Measurements from ENCODE around the gene ZSCAN20.

The ZSCAN20 gene

DNA sequence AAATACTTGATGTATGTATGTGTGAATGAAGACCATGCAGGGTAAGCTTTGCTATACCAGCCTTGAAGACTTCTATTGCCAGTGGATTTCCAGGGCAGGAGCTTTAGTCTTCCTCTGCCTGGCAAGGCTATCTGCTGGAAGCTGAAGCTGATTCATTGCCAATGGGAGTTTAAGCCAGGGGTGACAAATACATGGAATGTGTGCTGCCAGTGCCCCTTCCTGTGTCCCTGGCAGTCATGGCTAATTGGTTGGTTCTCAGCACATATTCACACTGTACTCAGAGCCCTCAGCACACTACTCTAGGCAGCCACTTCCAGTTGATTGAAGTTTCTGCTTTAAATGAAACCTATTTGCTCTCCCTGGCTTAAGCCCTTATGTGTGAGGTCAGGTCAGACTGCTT is 1.5 kb downstream of the ZSCAN20 start:
- peaks cover 2% of the 10 kb centered on the region for H3K36me3 ChIP-seq (ENCODE audit: control insufficient read depth, insufficient read depth, low read length)
- no peaks in the 10 kb centered on the region for H3K27me3 ChIP-seq (ENCODE audit: control insufficient read depth, insufficient read depth, low read length, poor library complexity, severe bottlenecking)
- H3K4me1 ChIP-seq (ENCODE audit: control insufficient read depth, insufficient read depth, low read length) = no peaks in the 10 kb centered on the region
- no peak overlapping the region for H3K27ac ChIP-seq (ENCODE audit: insufficient read depth, low read depth, low read length, poor library complexity, severe bottlenecking)
- H3K9me3 ChIP-seq (ENCODE audit: control insufficient read depth, low read length) = no peaks in the 10 kb centered on the region
- H3K4me3 ChIP-seq (ENCODE audit: insufficient read depth, low read depth, low read length) = no peak overlapping the region

DNA sequence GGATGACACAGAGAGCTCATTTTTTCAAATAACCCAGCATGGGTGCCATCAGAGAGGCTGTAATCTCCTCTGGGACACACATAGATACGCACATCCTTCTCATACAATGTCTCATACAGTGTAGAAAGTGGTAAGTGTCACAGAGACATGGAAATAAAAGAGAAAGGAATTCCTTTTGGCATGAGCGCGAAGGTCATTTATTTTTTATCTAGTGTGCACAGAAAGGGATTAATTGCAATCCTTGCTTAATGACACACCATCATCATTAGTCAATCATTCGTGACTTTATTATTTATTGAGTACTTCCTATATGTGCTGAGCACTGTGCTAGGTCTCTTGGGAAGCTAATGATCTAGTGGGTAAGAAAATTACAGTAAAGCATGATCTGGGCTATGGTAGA is 5.0 kb downstream of the ZSCAN20 start:
- Histone ChIP-seq H3K9me3 (ENCODE audit: control insufficient read depth, low read length) (no peaks in the 10 kb centered on the region), H3K4me1 (ENCODE audit: control insufficient read depth, insufficient read depth, low read length) (no peaks in the 10 kb centered on the region), H3K36me3 (ENCODE audit: control insufficient read depth, insufficient read depth, low read length) (peaks cover 6% of the 10 kb centered on the region), H3K27ac (ENCODE audit: insufficient read depth, low read depth, low read length, poor library complexity, severe bottlenecking) (no peak overlapping the region), H3K27me3 (ENCODE audit: control insufficient read depth, insufficient read depth, low read length, poor library complexity, severe bottlenecking) (no peaks in the 10 kb centered on the region), H3K4me3 (ENCODE audit: insufficient read depth, low read depth, low read length) (no peak overlapping the region)
- 100% methylated on average over 2 to 3 of the region's 4 CpGs for WGBS, 2 experiments

DNA sequence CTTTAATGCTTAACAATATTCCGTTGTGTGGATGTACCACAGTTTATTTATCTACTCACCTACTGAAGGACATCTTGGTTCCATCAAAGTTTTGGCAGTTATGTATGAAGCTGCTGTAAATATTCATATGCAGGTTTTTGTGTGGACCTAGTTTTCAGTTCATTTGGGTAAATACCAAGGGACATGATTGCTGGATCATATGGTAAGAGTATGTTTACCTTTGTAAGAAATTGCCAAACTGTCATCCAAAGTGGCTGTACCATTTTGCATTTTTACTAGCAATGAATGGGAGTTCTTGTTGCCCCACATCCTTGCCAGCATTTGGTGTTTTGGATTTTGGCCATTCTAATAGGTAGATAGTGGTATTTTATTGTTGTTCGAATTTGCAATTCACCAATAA is 10.0 kb downstream of the ZSCAN20 start:
- WGBS, 2 experiments = 100% methylated on average over 1 of the region's 2 CpGs; no CpG with 5 or more reads in 1 of the 2 experiments
- H3K4me3 ChIP-seq (ENCODE audit: insufficient read depth, low read depth, low read length) = no peak overlapping the region
- H3K27me3 ChIP-seq (ENCODE audit: control insufficient read depth, insufficient read depth, low read length, poor library complexity, severe bottlenecking) = no peaks in the 10 kb centered on the region
- H3K9me3 ChIP-seq (ENCODE audit: control insufficient read depth, low read length) = no peaks in the 10 kb centered on the region
- no peaks in the 10 kb centered on the region for H3K4me1 ChIP-seq (ENCODE audit: control insufficient read depth, insufficient read depth, low read length)
- H3K27ac ChIP-seq (ENCODE audit: insufficient read depth, low read depth, low read length, poor library complexity, severe bottlenecking) = no peak overlapping the region
- peaks cover 10% of the 10 kb centered on the region for H3K36me3 ChIP-seq (ENCODE audit: control insufficient read depth, insufficient read depth, low read length)

DNA sequence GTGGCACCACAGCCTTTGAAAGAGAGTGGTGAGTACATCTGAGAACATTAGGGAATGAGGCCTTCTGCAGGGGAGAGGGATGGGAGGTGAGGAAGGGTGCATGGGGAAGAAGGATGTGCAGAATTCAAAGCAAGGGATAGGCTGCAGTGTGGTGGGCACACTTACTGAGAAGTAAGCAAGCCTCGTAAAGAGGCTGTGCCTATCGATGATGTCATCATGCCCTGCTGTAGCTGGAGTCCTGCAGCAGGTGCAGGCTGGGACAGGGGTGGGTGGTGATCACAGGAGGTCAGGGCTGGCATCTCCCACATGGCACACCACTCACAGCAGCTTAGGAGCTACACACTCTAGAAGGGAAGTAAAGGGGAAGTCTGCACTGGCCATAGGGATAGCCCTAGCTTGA is 16.2 kb downstream of the ZSCAN20 start:
- 88 to 96% methylated on average over 2 of the region's 2 CpGs for WGBS, 2 experiments
- Histone ChIP-seq H3K27ac (ENCODE audit: insufficient read depth, low read depth, low read length, poor library complexity, severe bottlenecking) (no peak overlapping the region), H3K27me3 (ENCODE audit: control insufficient read depth, insufficient read depth, low read length, poor library complexity, severe bottlenecking) (no peaks in the 10 kb centered on the region), H3K4me3 (ENCODE audit: insufficient read depth, low read depth, low read length) (no peak overlapping the region), H3K4me1 (ENCODE audit: control insufficient read depth, insufficient read depth, low read length) (no peaks in the 10 kb centered on the region), H3K9me3 (ENCODE audit: control insufficient read depth, low read length) (no peaks in the 10 kb centered on the region), H3K36me3 (ENCODE audit: control insufficient read depth, insufficient read depth, low read length) (peaks cover 30% of the 10 kb centered on the region)

DNA sequence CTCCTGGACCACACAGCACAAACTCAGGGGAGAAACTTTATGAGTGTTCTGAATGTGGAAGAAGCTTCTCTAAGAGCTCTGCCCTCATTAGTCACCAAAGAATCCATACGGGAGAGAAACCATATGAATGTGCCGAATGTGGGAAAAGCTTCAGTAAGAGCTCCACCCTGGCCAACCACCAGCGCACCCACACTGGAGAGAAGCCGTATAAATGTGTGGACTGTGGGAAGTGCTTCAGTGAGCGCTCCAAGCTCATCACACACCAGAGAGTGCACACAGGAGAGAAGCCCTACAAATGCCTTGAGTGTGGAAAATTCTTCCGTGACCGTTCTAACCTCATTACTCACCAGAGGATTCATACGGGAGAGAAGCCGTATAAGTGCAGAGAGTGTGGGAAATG is 22.5 kb downstream of the ZSCAN20 start:
- Histone ChIP-seq H3K9me3 (ENCODE audit: control insufficient read depth, low read length) (no peaks in the 10 kb centered on the region), H3K4me1 (ENCODE audit: control insufficient read depth, insufficient read depth, low read length) (no peaks in the 10 kb centered on the region), H3K27me3 (ENCODE audit: control insufficient read depth, insufficient read depth, low read length, poor library complexity, severe bottlenecking) (no peaks in the 10 kb centered on the region), H3K4me3 (ENCODE audit: insufficient read depth, low read depth, low read length) (no peak overlapping the region), H3K36me3 (ENCODE audit: control insufficient read depth, insufficient read depth, low read length) (peaks cover 49% of the 10 kb centered on the region), H3K27ac (ENCODE audit: insufficient read depth, low read depth, low read length, poor library complexity, severe bottlenecking) (no peak overlapping the region)
- WGBS, 2 experiments = 97% methylated on average over 9 of the region's 9 CpGs

DNA sequence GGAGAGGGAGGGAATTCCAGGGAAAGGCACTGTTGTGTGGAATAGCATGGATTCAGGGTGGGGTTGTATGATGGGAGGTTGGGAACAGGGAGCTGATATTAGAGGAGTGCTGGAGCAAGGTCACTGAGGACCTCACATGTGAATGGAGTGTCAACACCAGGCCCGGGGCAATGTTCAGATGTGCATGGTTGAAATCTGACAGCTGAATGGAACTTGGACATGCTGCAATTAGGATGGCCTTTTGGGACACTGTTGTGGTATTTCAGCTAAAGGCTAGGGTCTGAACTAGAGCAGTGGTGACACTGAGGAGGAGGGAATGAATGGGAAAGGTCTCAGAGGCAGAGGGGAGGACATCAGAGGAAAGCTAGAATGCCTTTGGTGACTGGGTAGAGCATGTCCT is 25.0 kb downstream of the ZSCAN20 start:
- no peaks in the 10 kb centered on the region for H3K9me3 ChIP-seq (ENCODE audit: control insufficient read depth, low read length)
- 94 to 96% methylated on average over 1 of the region's 1 CpG for WGBS, 2 experiments

DNA sequence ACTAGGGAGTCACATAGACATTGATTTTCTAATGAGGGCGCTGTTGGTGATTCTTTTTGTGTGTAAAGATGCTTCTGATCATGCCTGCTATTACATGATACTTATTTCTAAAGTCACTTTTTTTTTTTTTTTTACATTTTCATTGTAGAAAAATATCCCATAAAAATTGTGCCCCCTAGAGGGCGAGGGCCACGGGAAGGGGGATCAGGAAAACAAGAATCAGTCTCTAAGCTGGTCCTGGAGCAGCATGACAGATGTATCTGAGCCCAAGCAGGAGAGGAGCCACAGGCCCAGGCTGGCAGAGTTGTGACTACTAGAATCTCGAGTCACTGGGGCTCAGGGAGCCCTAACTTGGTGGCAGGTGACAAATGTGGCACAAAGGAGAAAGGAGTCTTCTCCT is 28.1 kb downstream of the ZSCAN20 start:
- Histone ChIP-seq H3K4me1 (ENCODE audit: control insufficient read depth, insufficient read depth, low read length) (no peaks in the 10 kb centered on the region), H3K9me3 (ENCODE audit: control insufficient read depth, low read length) (no peaks in the 10 kb centered on the region), H3K4me3 (ENCODE audit: insufficient read depth, low read depth, low read length) (no peak overlapping the region), H3K36me3 (ENCODE audit: control insufficient read depth, insufficient read depth, low read length) (peaks cover 10% of the 10 kb centered on the region), H3K27ac (ENCODE audit: insufficient read depth, low read depth, low read length, poor library complexity, severe bottlenecking) (no peak overlapping the region), H3K27me3 (ENCODE audit: control insufficient read depth, insufficient read depth, low read length, poor library complexity, severe bottlenecking) (no peaks in the 10 kb centered on the region)
- WGBS, 2 experiments = 42 to 50% methylated on average over 3 of the region's 4 CpGs

More for the DNA sequence above, 25.0 kb downstream of the ZSCAN20 start:
- H3K4me3 ChIP-seq (ENCODE audit: insufficient read depth, low read depth, low read length) = no peak overlapping the region
- no peaks in the 10 kb centered on the region for H3K4me1 ChIP-seq (ENCODE audit: control insufficient read depth, insufficient read depth, low read length)
- peaks cover 39% of the 10 kb centered on the region for H3K36me3 ChIP-seq (ENCODE audit: control insufficient read depth, insufficient read depth, low read length)
- no peak overlapping the region for H3K27ac ChIP-seq (ENCODE audit: insufficient read depth, low read depth, low read length, poor library complexity, severe bottlenecking)
- H3K27me3 ChIP-seq (ENCODE audit: control insufficient read depth, insufficient read depth, low read length, poor library complexity, severe bottlenecking) = no peaks in the 10 kb centered on the region

DNA sequence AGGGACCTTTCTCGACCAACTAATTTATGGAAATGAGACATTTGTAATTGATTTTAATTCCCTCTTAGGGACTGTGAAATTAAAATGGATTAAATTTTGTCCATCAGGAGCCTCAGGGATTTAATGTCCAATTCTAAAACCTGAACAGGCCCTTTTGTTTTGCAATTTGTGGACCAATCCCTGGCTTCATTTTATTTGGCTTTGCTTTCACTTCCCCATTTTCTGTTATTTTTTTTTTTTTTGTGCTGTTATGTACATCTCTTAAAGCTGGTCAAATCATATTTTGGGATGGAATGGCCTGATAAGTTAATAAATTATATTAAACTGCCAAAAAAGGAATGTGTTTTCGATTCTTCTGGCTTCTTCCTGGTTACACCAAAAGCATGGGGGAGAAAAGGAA is 28.9 kb downstream of the ZSCAN20 start:
- peaks cover 3% of the 10 kb centered on the region for H3K36me3 ChIP-seq (ENCODE audit: control insufficient read depth, insufficient read depth, low read length)
- H3K4me1 ChIP-seq (ENCODE audit: control insufficient read depth, insufficient read depth, low read length) = no peaks in the 10 kb centered on the region
- WGBS, 2 experiments = 84 to 94% methylated on average over 2 of the region's 2 CpGs
- no peaks in the 10 kb centered on the region for H3K27me3 ChIP-seq (ENCODE audit: control insufficient read depth, insufficient read depth, low read length, poor library complexity, severe bottlenecking)
- no peaks in the 10 kb centered on the region for H3K9me3 ChIP-seq (ENCODE audit: control insufficient read depth, low read length)
- H3K4me3 ChIP-seq (ENCODE audit: insufficient read depth, low read depth, low read length) = no peak overlapping the region
- no peak overlapping the region for H3K27ac ChIP-seq (ENCODE audit: insufficient read depth, low read depth, low read length, poor library complexity, severe bottlenecking)

DNA sequence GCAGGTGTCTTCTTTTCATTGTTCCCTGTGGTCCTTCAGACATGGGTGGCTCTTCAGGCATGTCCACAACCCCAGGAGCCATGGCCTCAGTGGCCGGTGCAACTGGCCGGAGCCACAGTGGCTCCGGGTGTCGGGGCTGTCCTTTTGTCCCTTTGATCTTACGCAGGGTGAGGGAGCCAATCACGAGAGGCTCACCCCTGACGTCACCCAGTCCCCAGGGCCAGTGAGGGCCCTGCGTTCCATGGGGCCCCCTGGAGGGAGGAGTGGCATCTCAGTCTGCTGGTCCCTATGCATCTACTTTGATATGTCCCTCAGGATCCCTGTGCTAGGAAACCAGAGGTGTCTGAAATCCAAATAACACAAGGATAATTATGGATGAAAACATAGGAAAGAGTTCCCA is 29.3 kb downstream of the ZSCAN20 start:
- Histone ChIP-seq H3K4me1 (ENCODE audit: control insufficient read depth, insufficient read depth, low read length) (no peaks in the 10 kb centered on the region), H3K36me3 (ENCODE audit: control insufficient read depth, insufficient read depth, low read length) (no peaks in the 10 kb centered on the region), H3K9me3 (ENCODE audit: control insufficient read depth, low read length) (no peaks in the 10 kb centered on the region), H3K27me3 (ENCODE audit: control insufficient read depth, insufficient read depth, low read length, poor library complexity, severe bottlenecking) (no peaks in the 10 kb centered on the region), H3K4me3 (ENCODE audit: insufficient read depth, low read depth, low read length) (no peak overlapping the region), H3K27ac (ENCODE audit: insufficient read depth, low read depth, low read length, poor library complexity, severe bottlenecking) (no peak overlapping the region)
- 94% methylated on average over 8 of the region's 8 CpGs for WGBS, 2 experiments

DNA sequence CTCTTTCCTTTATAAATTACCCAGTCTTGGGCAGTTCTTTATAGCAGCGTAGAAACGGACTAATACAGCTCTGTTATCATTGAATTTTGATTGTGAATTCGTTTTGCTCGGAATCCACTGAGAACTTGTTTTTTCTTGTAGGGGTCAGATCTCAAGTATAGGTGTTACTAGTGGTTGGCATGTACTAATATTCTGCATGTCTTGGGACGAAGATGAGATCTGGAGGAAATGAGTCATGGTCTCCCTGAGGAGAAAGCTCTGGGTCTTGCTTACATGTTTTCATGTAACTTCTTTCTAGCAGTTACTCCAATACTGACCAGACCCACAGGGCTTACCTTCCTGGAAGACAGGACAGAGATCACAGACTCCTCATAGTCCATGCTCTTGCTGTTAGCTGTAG is 30.3 kb downstream of the ZSCAN20 start:
- 94 to 97% methylated on average over 4 of the region's 5 CpGs for WGBS, 2 experiments
- H3K36me3 ChIP-seq (ENCODE audit: control insufficient read depth, insufficient read depth, low read length) = no peaks in the 10 kb centered on the region
- H3K9me3 ChIP-seq (ENCODE audit: control insufficient read depth, low read length) = no peaks in the 10 kb centered on the region
- H3K27ac ChIP-seq (ENCODE audit: insufficient read depth, low read depth, low read length, poor library complexity, severe bottlenecking) = no peak overlapping the region
- no peak overlapping the region for H3K4me3 ChIP-seq (ENCODE audit: insufficient read depth, low read depth, low read length)
- H3K4me1 ChIP-seq (ENCODE audit: control insufficient read depth, insufficient read depth, low read length) = no peaks in the 10 kb centered on the region
- H3K27me3 ChIP-seq (ENCODE audit: control insufficient read depth, insufficient read depth, low read length, poor library complexity, severe bottlenecking) = no peaks in the 10 kb centered on the region

DNA sequence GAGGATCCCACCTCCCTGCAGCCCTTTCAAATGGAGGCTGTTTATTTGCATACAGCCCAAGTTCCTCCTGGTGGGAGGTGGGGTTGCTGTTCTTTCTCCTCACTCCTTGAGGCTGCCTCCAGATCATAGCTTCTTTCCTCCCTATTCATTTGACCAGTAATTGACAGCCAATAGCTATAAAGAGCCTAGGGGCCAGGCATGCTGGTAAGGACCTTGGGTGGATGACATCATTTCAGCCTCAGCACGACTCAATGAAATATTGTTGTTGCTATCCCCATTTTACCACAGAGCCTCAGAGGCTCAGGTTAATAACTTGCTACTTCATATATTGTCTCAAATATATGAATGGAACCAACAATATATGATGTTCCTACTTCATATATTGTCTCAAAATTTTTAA is 31.1 kb downstream of the ZSCAN20 start:
- Histone ChIP-seq H3K4me1 (ENCODE audit: control insufficient read depth, insufficient read depth, low read length) (no peaks in the 10 kb centered on the region), H3K4me3 (ENCODE audit: insufficient read depth, low read depth, low read length) (no peak overlapping the region), H3K36me3 (ENCODE audit: control insufficient read depth, insufficient read depth, low read length) (no peaks in the 10 kb centered on the region), H3K27me3 (ENCODE audit: control insufficient read depth, insufficient read depth, low read length, poor library complexity, severe bottlenecking) (no peaks in the 10 kb centered on the region), H3K27ac (ENCODE audit: insufficient read depth, low read depth, low read length, poor library complexity, severe bottlenecking) (no peak overlapping the region), H3K9me3 (ENCODE audit: control insufficient read depth, low read length) (no peaks in the 10 kb centered on the region)
- 83 to 100% methylated on average over 1 of the region's 1 CpG for WGBS, 2 experiments
